Nephron progenitor cell (in vitro differentiated cells): ENCODE measurements around the gene ATF7.

Experiments used
- DNase-seq: peaks from one replicate; pipeline ENCODE4 v3.0.0; 2021
- H3K27ac Mint-ChIP-seq: 2 replicates; pipeline ENCODE4 v1.8.0; 2021; ENCODE audit warnings: mild to moderate bottlenecking, moderate library complexity, mixed read lengths
- H3K27me3 Mint-ChIP-seq: 2 replicates; pipeline ENCODE4 v1.8.0; 2021; ENCODE audit warnings: mild to moderate bottlenecking, low read depth, mixed read lengths; ENCODE audit not compliant: poor library complexity
- H3K36me3 Mint-ChIP-seq: 2 replicates; pipeline ENCODE4 v1.8.0; 2021; ENCODE audit warnings: low read depth, mixed read lengths
- H3K4me1 Mint-ChIP-seq: 2 replicates; pipeline ENCODE4 v1.8.0; 2021; ENCODE audit warnings: mixed read lengths
- H3K4me3 Mint-ChIP-seq: 2 replicates; pipeline ENCODE4 v1.8.0; 2021; ENCODE audit warnings: mild to moderate bottlenecking, moderate library complexity, mixed read lengths
- H3K9me3 Mint-ChIP-seq: 2 replicates; pipeline ENCODE4 v1.8.0; 2021; ENCODE audit warnings: mild to moderate bottlenecking, moderate library complexity, mixed read lengths
- CTCF ChIP-seq: fragments of 200-600 bp; sonication (generic); IDR thresholded peaks from 2 replicates; pipeline ENCODE4 v1.5.0; 2021; ENCODE audit warnings: antibody characterized with exemption

ATF7 gene

DNA sequence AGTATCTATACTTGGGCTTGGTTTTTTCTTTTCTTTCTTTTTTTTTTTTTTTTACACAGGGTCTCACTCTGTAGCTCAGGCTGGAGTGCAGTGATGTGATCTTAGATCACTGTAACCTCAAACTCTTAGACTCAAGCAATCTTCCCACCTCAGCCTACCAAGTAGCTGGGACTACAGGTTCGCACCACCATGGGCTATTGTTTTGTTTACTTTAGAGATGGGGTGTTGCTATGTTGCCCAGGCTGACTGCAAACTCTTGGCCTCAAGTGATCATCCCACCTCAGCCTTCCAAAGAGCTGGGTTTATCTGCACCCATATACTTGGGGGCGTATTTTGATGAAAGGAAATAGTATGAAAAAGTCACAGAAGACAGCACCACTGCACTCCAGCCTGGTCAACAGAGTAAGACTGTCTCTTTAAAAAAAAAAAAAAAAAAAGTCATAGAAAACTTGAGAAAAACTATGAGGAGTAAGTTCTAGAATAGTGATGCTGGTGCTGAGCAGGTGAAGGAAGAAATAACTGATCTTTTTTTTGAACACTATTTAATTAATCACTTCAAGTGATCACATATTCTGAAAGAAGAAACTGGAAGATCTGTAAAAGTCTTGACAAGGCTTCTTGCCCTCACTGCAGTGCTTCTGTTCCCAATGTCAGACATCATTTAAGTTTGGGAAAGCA lies 65.1 kb downstream of the ATF7 start:
- peaks cover 4% of the 10 kb centered on the region for H3K9me3 Mint-ChIP-seq
- no peaks in the 10 kb centered on the region for H3K27me3 Mint-ChIP-seq
- H3K36me3 Mint-ChIP-seq: peaks cover 28% of the 10 kb centered on the region
- no peak overlapping the region for H3K4me3 Mint-ChIP-seq
- peak overlapping the region; percentile 74 for H3K27ac Mint-ChIP-seq
- peaks cover 69% of the 10 kb centered on the region for H3K4me1 Mint-ChIP-seq
- TF ChIP-seq CTCF: no peak
- DNase-seq: no peak

DNA sequence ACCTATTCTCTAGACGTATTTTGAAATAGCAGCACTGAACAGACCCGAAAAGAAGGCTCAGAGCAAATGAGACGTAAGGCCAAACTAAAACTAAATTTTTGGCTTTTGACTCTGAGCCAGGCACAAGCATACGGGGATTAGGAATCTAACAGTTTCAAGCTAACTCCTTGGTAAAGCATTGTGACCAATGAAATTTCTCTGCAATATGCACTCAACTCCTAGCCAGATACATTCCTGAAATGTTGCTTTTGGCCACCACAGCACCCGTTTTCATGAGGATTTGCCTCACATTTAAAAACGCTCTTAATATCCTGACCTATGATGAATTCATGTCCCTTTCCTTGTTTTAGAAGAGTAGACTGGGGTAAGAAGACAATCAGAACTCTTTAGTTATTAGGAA lies 65.8 kb downstream of the ATF7 start:
- no peaks in the 10 kb centered on the region for H3K27me3 Mint-ChIP-seq
- H3K9me3 Mint-ChIP-seq: no peaks in the 10 kb centered on the region
- no peak for DNase-seq
- TF ChIP-seq CTCF: no peak
- peaks cover 62% of the 10 kb centered on the region for H3K4me1 Mint-ChIP-seq
- peaks cover 23% of the 10 kb centered on the region for H3K36me3 Mint-ChIP-seq
- H3K27ac Mint-ChIP-seq: peak overlapping the region; percentile 74
- H3K4me3 Mint-ChIP-seq: no peak overlapping the region

DNA sequence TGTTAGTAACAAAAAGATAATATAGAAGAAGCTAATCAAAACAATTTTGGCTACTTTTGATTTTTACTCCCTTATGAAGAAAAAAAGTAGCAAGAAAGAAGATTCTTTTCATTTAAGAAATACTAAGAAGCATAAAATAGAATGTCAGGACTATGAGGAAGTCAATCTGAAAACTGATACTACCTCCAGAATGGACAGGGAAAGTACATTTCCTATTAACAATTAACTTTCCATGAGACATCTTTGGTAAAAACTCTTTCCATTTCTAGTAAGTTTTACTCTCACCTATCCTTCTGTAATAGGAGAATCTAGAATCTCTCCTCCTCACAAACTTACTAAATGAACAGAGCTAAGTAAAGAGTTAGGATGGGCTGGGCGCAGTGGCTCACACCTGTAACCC lies 67.6 kb downstream of the ATF7 start:
- Mint-ChIP-seq H3K9me3 (no peaks in the 10 kb centered on the region), H3K4me3 (no peak overlapping the region), H3K27me3 (no peaks in the 10 kb centered on the region), H3K27ac (no peak overlapping the region), H3K36me3 (peaks cover 23% of the 10 kb centered on the region), H3K4me1 (peaks cover 49% of the 10 kb centered on the region)
- no peak for DNase-seq
- no peak for TF ChIP-seq CTCF

DNA sequence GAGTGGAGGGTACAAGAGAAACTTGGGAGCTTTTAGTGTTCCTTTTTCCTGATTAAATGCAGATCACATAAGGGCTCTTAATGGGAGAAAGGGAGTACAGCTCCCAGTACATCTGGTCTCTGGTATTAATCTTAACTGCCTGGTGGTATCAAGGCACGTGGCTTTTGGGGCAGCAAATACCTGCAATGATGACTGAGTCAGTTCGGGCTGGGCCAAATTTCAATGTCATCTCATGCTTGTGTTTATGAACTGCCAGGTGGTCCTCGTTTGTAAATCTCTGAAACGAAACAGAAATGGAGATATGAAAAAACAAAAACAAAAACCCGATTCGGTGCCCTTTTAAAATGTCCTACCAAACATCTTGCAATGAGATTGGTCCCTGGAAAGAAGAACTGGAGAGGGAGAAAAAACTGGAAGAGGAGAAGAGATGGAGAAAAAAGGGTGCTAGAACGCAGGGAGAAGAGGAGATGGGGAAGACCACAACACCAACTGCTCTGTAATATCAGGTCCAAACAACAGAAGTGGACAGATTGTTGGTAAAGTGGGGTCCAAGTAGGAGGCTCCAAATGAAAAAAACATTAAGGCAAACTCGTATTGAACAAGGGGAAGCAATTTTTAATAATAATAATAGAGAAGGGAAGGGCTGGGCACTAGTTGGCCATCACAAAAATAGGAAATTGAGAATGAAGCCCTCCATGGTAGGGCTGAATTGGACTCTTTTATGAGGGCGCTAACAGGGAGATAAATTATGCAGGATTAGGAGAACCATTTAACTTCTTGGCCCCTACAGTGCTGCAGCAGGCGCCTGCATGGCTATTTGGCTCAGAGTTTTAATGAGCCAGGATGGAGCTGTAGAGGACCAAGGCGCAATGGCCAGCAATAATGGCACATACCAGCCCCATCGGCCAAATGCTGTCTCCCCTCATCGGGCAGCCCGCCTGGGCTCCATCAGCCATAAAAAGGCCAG lies 73.5 kb downstream of the ATF7 start:
- Mint-ChIP-seq H3K9me3 (no peaks in the 10 kb centered on the region), H3K27me3 (peaks cover 4% of the 10 kb centered on the region), H3K4me1 (peaks cover 40% of the 10 kb centered on the region), H3K36me3 (peaks cover 29% of the 10 kb centered on the region), H3K4me3 (no peak overlapping the region), H3K27ac (peak overlapping the region; percentile 74)
- TF ChIP-seq CTCF: no peak
- peak; percentile 7 for DNase-seq

DNA sequence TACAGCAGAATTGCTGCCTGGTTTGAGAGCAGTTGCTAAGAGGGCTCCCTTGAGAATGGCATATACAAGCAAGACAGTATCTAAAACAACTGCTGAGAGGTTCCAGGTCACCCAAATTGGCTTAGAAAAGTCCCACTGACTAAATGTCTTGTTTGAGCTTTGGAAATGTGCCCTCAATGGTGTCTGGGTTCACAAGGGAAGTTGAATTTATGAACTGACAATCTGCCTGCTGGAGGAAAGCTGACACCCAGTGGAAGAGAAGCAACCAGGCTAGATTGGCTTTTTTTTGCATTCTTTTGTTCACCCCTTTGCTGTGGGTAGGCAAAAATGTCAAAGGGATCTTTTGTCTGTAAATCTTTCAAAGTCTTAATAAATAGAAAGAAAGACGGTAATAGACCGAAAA lies 74.3 kb downstream of the ATF7 start:
- Mint-ChIP-seq H3K27me3 (peaks cover 5% of the 10 kb centered on the region), H3K9me3 (no peaks in the 10 kb centered on the region), H3K36me3 (peaks cover 29% of the 10 kb centered on the region), H3K27ac (peak overlapping the region; percentile 74), H3K4me3 (no peak overlapping the region), H3K4me1 (peaks cover 38% of the 10 kb centered on the region)
- peak; percentile 5 for DNase-seq
- no peak for TF ChIP-seq CTCF
